SH-SY5Y (cell line): ENCODE measurements around the gene NARS2.

Experiments used
- GATA2 ChIP-seq: IDR thresholded peaks from 2 replicates; pipeline ENCODE4 v1.6.1; 2011; ENCODE audit warnings: mild to moderate bottlenecking, low read depth, low read length
- GATA3 ChIP-seq: IDR thresholded peaks from 2 replicates; pipeline ENCODE4 v1.6.1; 2011; ENCODE audit warnings: low read depth, mild to moderate bottlenecking, low read length, moderate library complexity

GRCh38 chr11:78549624-78550409, 24.8 kb downstream of the NARS2 start:
- TF ChIP-seq GATA2 (no peak), GATA3 (no peak)
